Measurements from ENCODE around the gene KIAA0753.

GRCh38 chr17:6661464-6661848, 20.9 kb upstream of the KIAA0753 start:
- TF ChIP-seq CTCF (IDR thresholded peaks at IDR 0.05; ENCODE audit: low read length): no peak
- TF ChIP-seq EZH2 (optimal IDR thresholded peaks at IDR 0.05; ENCODE audit: low read depth, low read length): no peak
- TF ChIP-seq EZH2phosphoT487 (IDR thresholded peaks at IDR 0.05; ENCODE audit: low read length): no peak

All from MM.1S (cell line).